ENCODE measurements around the gene GMIP.

GMIP gene

GRCh38 chr19:19636573-19637185 lies 6.8 kb downstream of the GMIP start:
- no peak for DNase-seq (ENCODE audit: low read depth in 1 of 2, low spot score in 1 of 2)

GRCh38 chr19:19635313-19635702 lies 8.1 kb downstream of the GMIP start:
- DNase-seq (ENCODE audit: low read depth in 1 of 2, low spot score in 1 of 2) = no peak

GRCh38 chr19:19634516-19635312 lies 8.7 kb downstream of the GMIP start:
- DNase-seq (ENCODE audit: low read depth in 1 of 2, low spot score in 1 of 2) = no peak

- no peak for DNase-seq (ENCODE audit: low read depth in 1 of 2, low spot score in 1 of 2)
Observed at GRCh38 chr19:19633711-19634515, 9.5 kb downstream of the GMIP start.

GRCh38 chr19:19632661-19633060 lies 10.8 kb downstream of the GMIP start:
- DNase-seq (ENCODE audit: low read depth in 1 of 2, low spot score in 1 of 2) = no peak

GRCh38 chr19:19631346-19631745 lies 12.1 kb downstream of the GMIP start:
- DNase-seq (ENCODE audit: low read depth in 1 of 2, low spot score in 1 of 2) = no peak

GRCh38 chr19:19630426-19630825 lies 13.0 kb downstream of the GMIP start:
- DNase-seq (ENCODE audit: low read depth in 1 of 2, low spot score in 1 of 2) = no peak

GRCh38 chr19:19630062-19630414 lies 13.4 kb downstream of the GMIP start:
- no peak for DNase-seq (ENCODE audit: low read depth in 1 of 2, low spot score in 1 of 2)

- DNase-seq (ENCODE audit: low read depth in 1 of 2, low spot score in 1 of 2) = peak in 1 of 2 donors; percentile 10
Observed at GRCh38 chr19:19628501-19629134, 14.8 kb downstream of the GMIP start.

GRCh38 chr19:19627621-19628500 lies 15.6 kb downstream of the GMIP start, which contains the start of gene LPAR2:
Gene LPAR2 (minus strand): TSS chr19:19628220. CDS start chr19:19627275, 945 bp downstream.
- DNase-seq (ENCODE audit: low read depth in 1 of 2, low spot score in 1 of 2) = peak; percentile 24 to 47

- no peak for DNase-seq (ENCODE audit: low read depth in 1 of 2, low spot score in 1 of 2)
Observed at GRCh38 chr19:19626516-19627472, 16.7 kb downstream of the GMIP start.

- DNase-seq (ENCODE audit: low read depth in 1 of 2, low spot score in 1 of 2) = no peak
Observed at GRCh38 chr19:19624032-19624570, 19.4 kb downstream of the GMIP start.

- DNase-seq (ENCODE audit: low read depth in 1 of 2, low spot score in 1 of 2) = no peak
Observed at GRCh38 chr19:19623383-19623782, 20.1 kb downstream of the GMIP start.

GRCh38 chr19:19619849-19620210 lies 23.6 kb downstream of the GMIP start:
- no peak for DNase-seq (ENCODE audit: low read depth in 1 of 2, low spot score in 1 of 2)

- no peak for DNase-seq (ENCODE audit: low read depth in 1 of 2, low spot score in 1 of 2)
Observed at GRCh38 chr19:19619181-19619848, 24.1 kb downstream of the GMIP start.

GRCh38 chr19:19618219-19619051 lies 25.0 kb downstream of the GMIP start, which contains the start of gene PBX4:
Gene PBX4 (minus strand): TSS chr19:19618687. CDS start chr19:19618629, 58 bp downstream.
- DNase-seq (ENCODE audit: low read depth in 1 of 2, low spot score in 1 of 2) = peak; percentile 97 to 98

GRCh38 chr19:19615086-19615485 lies 28.4 kb downstream of the GMIP start:
- no peak for DNase-seq (ENCODE audit: low read depth in 1 of 2, low spot score in 1 of 2)

- no peak for DNase-seq (ENCODE audit: low read depth in 1 of 2, low spot score in 1 of 2)
Observed at GRCh38 chr19:19613506-19613905, 30.0 kb downstream of the GMIP start.

Measured in activated CD4-positive, alpha-beta T cell treated with anti-CD3 and anti-CD28 coated beads, Interleukin-2, amount 50 U/mL, for 24 hours (primary cell).